Suprapubic skin (tissue), 4 donors: Measurements from ENCODE around the gene RNLS. TPM values are rescaled to one million over a fixed set of nuclear protein-coding genes. Genes with fewer than 3 reads are reported as not detected.

ENCODE experiments used
- DNase-seq, 2 donors: peaks; one replicate each; pipeline ENCODE4 v3.0.0-alpha.2; 2019; ENCODE audit warnings: low spot score in 2 of 2
- H3K27ac ChIP-seq: fragments of 200-600 bp; sonication (generic); one replicate; pipeline ENCODE4 v1.5.1; 2019
- H3K27me3 ChIP-seq: fragments of 200-600 bp; sonication (generic); one replicate; pipeline ENCODE4 v1.5.1; 2019
- H3K36me3 ChIP-seq: fragments of 200-600 bp; sonication (generic); one replicate; pipeline ENCODE4 v1.5.1; 2019
- H3K4me1 ChIP-seq: fragments of 200-600 bp; sonication (generic); one replicate; pipeline ENCODE4 v1.5.1; 2019
- H3K4me3 ChIP-seq: fragments of 200-600 bp; sonication (generic); one replicate; pipeline ENCODE4 v1.5.1; 2019; ENCODE audit warnings: mild to moderate bottlenecking
- H3K9me3 ChIP-seq: fragments of 200-600 bp; sonication (generic); one replicate; pipeline ENCODE4 v1.5.1; 2019
- EP300 ChIP-seq: sonication (generic); formaldehyde crosslinking; IDR thresholded peaks from one replicate; pipeline ENCODE4 v1.6.1; 2017; ENCODE audit warnings: antibody characterized with exemption
- POLR2A ChIP-seq, 2 donors: fragments of 450-650 bp; IDR thresholded peaks; one replicate each; pipeline ENCODE4 v1.6.1; 2017; ENCODE audit warnings: antibody characterized with exemption in 2 of 2, mild to moderate bottlenecking in 2 of 2, moderate library complexity in 2 of 2
- POLR2AphosphoS5 ChIP-seq, 3 donors: sonication (generic); formaldehyde crosslinking; IDR thresholded peaks; one replicate each; pipeline ENCODE4 v1.6.1; 2017; ENCODE audit warnings: antibody characterized with exemption in 3 of 3
- WGBS: methylation state at CpG from one replicate; pipeline ENCODE4 v1.1.5; 2018; 5-methylcytosine and 5-hydroxymethylcytosine counted together
- total RNA-seq, 4 donors: library from RNA; depleted of rRNA; stranded (reverse); fragments of >200 nt; gene quantifications; one replicate each; pipeline ENCODE4 v1.1.0, GENCODE V29; 2016
- TF ChIP-seq, protein P1 (sequence below), 2 donors: fragments of 200-600 bp in 1 of 2; fragments of 450-650 bp in 1 of 2; sonication (generic) in 1 of 2; IDR thresholded peaks; one replicate each; pipeline ENCODE4 v1.5.1; 2016 to 2019; ENCODE audit warnings: antibody characterized with exemption in 2 of 2, mild to moderate bottlenecking in 1 of 2, moderate library complexity in 1 of 2

Gene RNLS
- total RNA-seq, 4 donors from 2014 or later = 9.8 to 23.7 (median 19.2) TPM

DNA sequence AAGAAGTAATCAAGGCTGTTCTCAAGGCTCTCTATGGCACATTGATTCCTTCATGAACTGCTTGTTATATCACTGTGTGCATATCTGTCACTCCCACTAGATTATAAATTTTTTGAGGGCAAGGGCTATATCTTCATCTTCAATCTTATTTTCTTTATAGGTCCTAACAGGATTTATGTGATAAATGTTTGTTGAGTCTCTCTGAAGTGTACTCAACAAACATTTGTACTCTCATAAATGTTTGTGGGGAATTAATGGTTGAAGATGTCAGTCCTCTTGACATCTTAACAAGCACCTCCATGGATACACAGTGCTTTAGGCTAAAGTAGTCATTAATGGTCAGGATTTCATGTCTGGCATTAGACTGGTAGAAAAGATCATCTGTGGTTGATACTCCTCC, 143.2 kb downstream of the RNLS start:
- Histone ChIP-seq H3K4me3 (no peak overlapping the region), H3K27me3 (no peaks in the 10 kb centered on the region), H3K36me3 (no peaks in the 10 kb centered on the region), H3K4me1 (peaks cover 3% of the 10 kb centered on the region), H3K9me3 (no peaks in the 10 kb centered on the region), H3K27ac (no peak overlapping the region)
- no peak for DNase-seq
- TF ChIP-seq, protein P1, sequence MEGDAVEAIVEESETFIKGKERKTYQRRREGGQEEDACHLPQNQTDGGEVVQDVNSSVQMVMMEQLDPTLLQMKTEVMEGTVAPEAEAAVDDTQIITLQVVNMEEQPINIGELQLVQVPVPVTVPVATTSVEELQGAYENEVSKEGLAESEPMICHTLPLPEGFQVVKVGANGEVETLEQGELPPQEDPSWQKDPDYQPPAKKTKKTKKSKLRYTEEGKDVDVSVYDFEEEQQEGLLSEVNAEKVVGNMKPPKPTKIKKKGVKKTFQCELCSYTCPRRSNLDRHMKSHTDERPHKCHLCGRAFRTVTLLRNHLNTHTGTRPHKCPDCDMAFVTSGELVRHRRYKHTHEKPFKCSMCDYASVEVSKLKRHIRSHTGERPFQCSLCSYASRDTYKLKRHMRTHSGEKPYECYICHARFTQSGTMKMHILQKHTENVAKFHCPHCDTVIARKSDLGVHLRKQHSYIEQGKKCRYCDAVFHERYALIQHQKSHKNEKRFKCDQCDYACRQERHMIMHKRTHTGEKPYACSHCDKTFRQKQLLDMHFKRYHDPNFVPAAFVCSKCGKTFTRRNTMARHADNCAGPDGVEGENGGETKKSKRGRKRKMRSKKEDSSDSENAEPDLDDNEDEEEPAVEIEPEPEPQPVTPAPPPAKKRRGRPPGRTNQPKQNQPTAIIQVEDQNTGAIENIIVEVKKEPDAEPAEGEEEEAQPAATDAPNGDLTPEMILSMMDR (IDR thresholded peaks at IDR 0.05) = no peak
- TF ChIP-seq POLR2AphosphoS5 (IDR thresholded peaks at IDR 0.05) = no peak
- TF ChIP-seq POLR2A (IDR thresholded peaks at IDR 0.05) = no peak
- TF ChIP-seq EP300 = no peak

DNA sequence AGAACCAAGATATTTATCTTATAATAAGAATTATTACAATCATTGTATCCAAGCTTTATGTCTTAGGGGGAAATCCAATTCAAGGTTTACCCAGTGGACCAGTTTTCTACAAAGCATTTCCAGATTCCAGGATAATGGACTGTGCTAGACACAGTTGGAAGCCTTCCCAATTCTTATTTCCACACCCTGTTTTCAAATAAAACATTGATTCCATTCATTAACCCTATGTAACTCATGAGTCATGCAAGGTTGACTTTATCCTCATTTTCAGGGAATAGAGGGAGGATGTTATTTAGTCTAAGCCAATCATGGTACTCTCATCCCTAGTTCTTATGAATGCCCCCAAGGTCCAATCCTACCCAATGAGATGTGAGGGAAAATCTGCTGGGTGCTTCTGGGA, 145.7 kb downstream of the RNLS start:
- no peak overlapping the region for H3K4me3 ChIP-seq
- no peak for DNase-seq
- H3K36me3 ChIP-seq = no peaks in the 10 kb centered on the region
- no peaks in the 10 kb centered on the region for H3K27me3 ChIP-seq
- TF ChIP-seq POLR2AphosphoS5 (IDR thresholded peaks at IDR 0.05) = no peak
- no peak for TF ChIP-seq EP300
- TF ChIP-seq, protein P1 (IDR thresholded peaks at IDR 0.05) = no peak
- no peak for TF ChIP-seq POLR2A (IDR thresholded peaks at IDR 0.05)
- H3K4me1 ChIP-seq = peaks cover 7% of the 10 kb centered on the region
- H3K9me3 ChIP-seq = no peaks in the 10 kb centered on the region
- no peak overlapping the region for H3K27ac ChIP-seq

GRCh38 chr10:88433565-88434186, 149.4 kb downstream of the RNLS start:
- no peak overlapping the region for H3K4me3 ChIP-seq
- WGBS = 54% methylated on average over 2 of the region's 2 CpGs
- no peaks in the 10 kb centered on the region for H3K9me3 ChIP-seq
- TF ChIP-seq POLR2AphosphoS5 (IDR thresholded peaks at IDR 0.05) (no peak), EP300 (no peak), POLR2A (IDR thresholded peaks at IDR 0.05) (no peak)
- TF ChIP-seq, protein P1 (IDR thresholded peaks at IDR 0.05) = no peak
- no peaks in the 10 kb centered on the region for H3K36me3 ChIP-seq
- no peak overlapping the region for H3K27ac ChIP-seq
- no peak for DNase-seq
- H3K27me3 ChIP-seq = no peaks in the 10 kb centered on the region
- H3K4me1 ChIP-seq = peaks cover 8% of the 10 kb centered on the region

DNA sequence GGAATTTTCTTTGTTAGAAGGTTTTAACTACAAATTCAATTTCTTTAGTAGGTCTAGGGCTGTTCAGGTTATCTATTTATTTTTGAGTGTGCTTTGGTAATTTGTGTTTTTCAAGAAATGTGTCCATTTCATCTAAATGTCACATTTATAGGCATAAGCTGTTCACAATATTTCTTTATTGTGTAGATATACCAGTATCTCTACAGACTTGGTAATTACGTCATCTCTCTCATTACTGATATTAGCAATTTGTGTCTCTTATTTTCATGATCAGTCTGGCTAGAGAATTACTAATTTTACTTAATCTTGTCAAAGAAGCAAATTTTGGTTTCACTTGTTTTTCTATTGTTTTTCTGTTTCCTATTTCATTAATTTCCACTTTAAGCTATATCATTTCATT, 152.0 kb downstream of the RNLS start:
- DNase-seq = no peak
- Histone ChIP-seq H3K27me3 (no peaks in the 10 kb centered on the region), H3K4me3 (no peak overlapping the region), H3K36me3 (no peaks in the 10 kb centered on the region), H3K9me3 (no peaks in the 10 kb centered on the region), H3K4me1 (peaks cover 10% of the 10 kb centered on the region), H3K27ac (no peak overlapping the region)
- 91% methylated on average over 1 of the region's 1 CpG for WGBS
- TF ChIP-seq EP300 (no peak), POLR2A (IDR thresholded peaks at IDR 0.05) (no peak), POLR2AphosphoS5 (IDR thresholded peaks at IDR 0.05) (no peak)
- TF ChIP-seq, protein P1 (IDR thresholded peaks at IDR 0.05) = no peak

DNA sequence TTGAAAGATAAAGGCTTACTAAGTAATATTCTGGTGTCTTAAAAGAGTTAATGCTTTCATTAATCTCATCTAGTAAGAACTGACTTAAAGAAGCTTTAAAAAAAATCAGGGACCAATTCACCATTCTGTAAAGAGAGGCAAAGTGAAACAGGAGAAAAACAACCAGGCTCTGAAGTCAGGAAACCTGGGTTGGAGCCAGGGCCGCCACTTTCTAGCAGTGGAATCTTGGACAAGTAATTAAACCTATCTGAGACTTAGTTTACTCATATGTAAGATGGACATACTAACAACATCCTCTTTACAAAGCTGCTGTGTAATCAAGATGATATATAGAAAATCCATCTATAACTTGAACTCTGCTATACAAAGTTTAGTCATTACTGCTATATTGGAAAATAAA, 154.1 kb downstream of the RNLS start:
- no peaks in the 10 kb centered on the region for H3K36me3 ChIP-seq
- H3K27me3 ChIP-seq = no peaks in the 10 kb centered on the region
- no peak for DNase-seq
- no peaks in the 10 kb centered on the region for H3K9me3 ChIP-seq
- 88% methylated on average over 1 of the region's 1 CpG for WGBS
- peaks cover 10% of the 10 kb centered on the region for H3K4me1 ChIP-seq
- no peak overlapping the region for H3K4me3 ChIP-seq
- H3K27ac ChIP-seq = no peak overlapping the region
- TF ChIP-seq EP300 = no peak
- TF ChIP-seq POLR2AphosphoS5 (IDR thresholded peaks at IDR 0.05) = no peak
- no peak for TF ChIP-seq POLR2A (IDR thresholded peaks at IDR 0.05)
- TF ChIP-seq, protein P1 (IDR thresholded peaks at IDR 0.05) = no peak
